Esophagus muscularis mucosa (tissue), 4 donors: ENCODE results near the gene CPLX4. TPM values are rescaled to one million over a fixed set of nuclear protein-coding genes. Genes with fewer than 3 reads are reported as not detected.

Experiments used
- DNase-seq: peaks from one replicate; pipeline ENCODE4 v3.0.0-alpha.2; 2017; ENCODE audit errors: extremely low spot score
- H3K27ac ChIP-seq, 4 donors: fragments of 200-600 bp; sonication (generic); replicated peaks in 1 of 4; 1 replicate in 3 of 4; 2 replicates in 1 of 4; pipeline ENCODE4 v1.5.1; 2016 to 2019; ENCODE audit warnings: mild to moderate bottlenecking in 1 of 4
- H3K27me3 ChIP-seq, 4 donors: fragments of 200-600 bp; sonication (generic); one replicate each; pipeline versions ENCODE4 v1.5.1 to v1.6.0; 2016 to 2019
- H3K36me3 ChIP-seq, 4 donors: fragments of 200-600 bp; sonication (generic); one replicate each; pipeline ENCODE4 v1.5.1; 2016 to 2019
- H3K4me1 ChIP-seq, 4 donors: fragments of 200-600 bp; sonication (generic); one replicate each; pipeline ENCODE4 v1.5.1; 2016 to 2019
- H3K4me3 ChIP-seq, 4 donors: fragments of 200-600 bp; sonication (generic); 1 replicate in 2 of 4; 2 replicates in 2 of 4; pipeline ENCODE4 v1.5.1; 2016 to 2019; ENCODE audit warnings: mild to moderate bottlenecking in 4 of 4, moderate library complexity in 1 of 4
- H3K9me3 ChIP-seq, 4 donors: fragments of 200-600 bp; sonication (generic); 1 replicate in 3 of 4; 2 replicates in 1 of 4; pipeline ENCODE4 v1.5.1; 2016 to 2019
- CTCF ChIP-seq, 3 experiments: fragments of 200-600 bp in 2 of 3; fragments of 450-650 bp in 1 of 3; sonication (generic) in 2 of 3; IDR thresholded peaks; one replicate each; pipeline ENCODE4 v1.5.1; 2017 to 2019; ENCODE audit warnings: antibody characterized with exemption in 3 of 3, mild to moderate bottlenecking in 2 of 3, moderate library complexity in 1 of 3
- EP300 ChIP-seq: sonication (generic); formaldehyde crosslinking; IDR thresholded peaks from one replicate; pipeline ENCODE4 v1.6.1; 2017; ENCODE audit warnings: antibody characterized with exemption
- POLR2A ChIP-seq: fragments of 450-650 bp; IDR thresholded peaks from one replicate; pipeline ENCODE4 v1.6.1; 2017; ENCODE audit warnings: antibody characterized with exemption, moderate library complexity, mild to moderate bottlenecking, low read depth
- POLR2AphosphoS5 ChIP-seq, 2 donors: sonication (generic); formaldehyde crosslinking; IDR thresholded peaks; one replicate each; pipeline ENCODE4 v1.6.1; 2017; ENCODE audit warnings: antibody characterized with exemption in 2 of 2
- WGBS: methylation state at CpG from one replicate; pipeline ENCODE4 v1.1.5; 2018; 5-methylcytosine and 5-hydroxymethylcytosine counted together
- intact Hi-C: fragments of 100-400 bp; cut with DNase I; formaldehyde crosslinking; loops from one replicate; pipeline ENCODE4 v1.15.1; 2023
- total RNA-seq, 4 donors: library from RNA; depleted of rRNA; stranded (reverse); fragments of >200 nt; gene quantifications; one replicate each; pipeline versions ENCODE4 v1.1.0 to v1.2.1, GENCODE V29; 2016

CPLX4 gene
- total RNA-seq, 4 donors from 2014 or later = not detected

GRCh38 chr18:59274533-59274928 is 43.9 kb downstream of the CPLX4 start:
- WGBS = 29% methylated on average over 12 of the region's 18 CpGs
- H3K27me3 ChIP-seq = peaks cover 3 to 95% (median 53%) of the 10 kb centered on the region in 4 donors

GRCh38 chr18:59273759-59274532 is 44.5 kb downstream of the CPLX4 start:
- intact Hi-C loops = no loop called here
- Histone ChIP-seq H3K4me1 (peaks cover 13 to 37% (median 35%) of the 10 kb centered on the region in 4 donors), H3K4me3 (peak overlapping the region in 3 of 4 donors; percentile 25 to 52 (median 43)), H3K27ac (no peak overlapping the region), H3K9me3 (no peaks in the 10 kb centered on the region), H3K36me3 (no peaks in the 10 kb centered on the region), H3K27me3 (peaks cover 3 to 97% (median 55%) of the 10 kb centered on the region in 4 donors)
- WGBS = 2% methylated on average over 35 of the region's 48 CpGs
- DNase-seq = peak; percentile 87
- no peak for TF ChIP-seq CTCF (IDR thresholded peaks at IDR 0.05)
- TF ChIP-seq EP300 = no peak
- TF ChIP-seq POLR2A = no peak
- no peak for TF ChIP-seq POLR2AphosphoS5 (IDR thresholded peaks at IDR 0.05)

More at GRCh38 chr18:59274533-59274928, 43.9 kb downstream of the CPLX4 start:
- TF ChIP-seq CTCF (IDR thresholded peaks at IDR 0.05) (no peak), POLR2AphosphoS5 (IDR thresholded peaks at IDR 0.05) (no peak), EP300 (no peak), POLR2A (no peak)
- DNase-seq = peak; percentile 37
- intact Hi-C loops = no loop called here
- no peaks in the 10 kb centered on the region for H3K36me3 ChIP-seq
- H3K9me3 ChIP-seq = no peaks in the 10 kb centered on the region
- H3K4me3 ChIP-seq = no peak overlapping the region
- H3K27ac ChIP-seq = no peak overlapping the region
- peaks cover 13 to 33% (median 30%) of the 10 kb centered on the region in 4 donors for H3K4me1 ChIP-seq

DNA sequence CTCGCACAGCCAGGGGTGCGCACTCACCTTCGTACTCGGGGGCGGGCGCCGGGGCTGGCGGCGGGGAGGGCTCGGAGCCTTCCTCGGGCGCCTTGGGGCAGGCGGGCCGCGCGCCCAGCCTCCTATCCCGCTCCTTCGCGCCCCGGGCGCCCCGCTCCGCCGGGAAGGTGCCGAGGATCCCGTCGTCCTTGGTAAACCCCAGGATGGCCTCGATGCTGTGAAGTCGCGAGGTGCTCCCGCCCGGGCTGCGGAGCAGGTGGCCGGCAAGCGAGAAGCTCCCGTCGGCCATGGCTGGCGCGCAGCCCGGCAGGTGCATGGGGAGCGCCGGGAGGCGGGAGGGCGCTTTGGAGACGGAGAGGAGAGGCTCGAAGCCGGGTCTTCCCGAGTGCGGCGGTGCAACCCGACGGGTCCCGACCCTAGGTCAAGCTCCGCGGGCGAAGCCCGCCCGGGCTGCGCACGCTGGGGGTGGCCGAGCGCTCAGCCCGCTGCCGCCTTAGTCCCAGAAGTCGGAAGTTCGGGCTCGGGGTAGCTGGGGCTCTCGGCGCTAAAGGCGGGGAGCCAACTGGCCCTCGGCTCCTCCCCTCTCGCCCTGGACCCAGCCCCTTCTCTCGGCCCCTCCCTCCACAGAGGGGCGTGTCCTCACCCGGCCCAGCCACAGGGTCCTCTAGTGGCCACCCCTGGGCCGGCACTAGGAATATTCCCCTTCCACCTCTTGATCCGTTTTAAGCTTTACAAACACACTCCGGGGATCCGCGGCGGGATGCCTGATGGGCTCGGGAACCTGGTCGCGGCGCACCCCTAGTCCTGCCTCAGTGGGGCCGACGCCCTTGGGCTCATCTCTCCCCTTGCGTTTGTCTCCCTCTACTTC is 45.3 kb downstream of the CPLX4 start, which contains the start of gene RAX:
RAX (minus strand) TSS at position 564 of the 868 bp plus-strand sequence; CDS start at position 316, 248 bp downstream.
- H3K27me3 ChIP-seq = peaks cover 3 to 99% (median 63%) of the 10 kb centered on the region in 4 donors
- TF ChIP-seq POLR2AphosphoS5 (IDR thresholded peaks at IDR 0.05) (no peak), CTCF (IDR thresholded peaks at IDR 0.05) (no peak), POLR2A (no peak), EP300 (no peak)
- intact Hi-C loops = no loop called here

DNA sequence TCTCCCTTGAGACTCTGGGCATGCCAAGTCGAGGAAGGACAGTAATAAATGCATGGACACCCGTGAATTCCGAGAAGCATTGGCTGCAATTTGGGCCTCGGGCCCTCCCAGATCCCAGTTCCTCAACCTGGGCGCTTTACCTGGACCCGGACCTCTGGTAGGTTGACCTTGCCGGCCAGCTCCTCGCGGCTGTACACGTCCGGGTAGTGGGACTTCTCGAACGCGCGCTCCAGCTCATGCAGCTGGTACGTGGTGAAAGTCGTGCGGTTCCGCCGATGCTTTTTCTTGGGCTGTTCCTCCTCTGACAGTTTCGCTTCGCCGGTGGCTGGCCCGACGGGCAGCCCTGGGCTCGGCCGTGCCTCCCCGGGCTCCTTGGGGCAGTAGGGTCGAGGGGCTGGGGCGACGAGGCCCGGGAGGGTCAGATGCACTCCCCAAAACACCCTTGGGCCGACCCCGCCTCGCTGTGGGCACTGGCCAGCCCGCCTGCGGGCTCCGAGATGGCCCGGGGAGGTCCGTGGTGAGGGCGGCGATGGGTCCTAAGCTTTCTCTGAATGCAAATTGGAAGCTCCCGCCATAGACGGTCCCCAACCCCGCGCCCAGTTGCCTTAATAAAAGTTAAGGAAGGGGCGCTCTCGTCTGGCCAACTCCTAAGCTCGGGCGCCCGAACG is 46.1 kb downstream of the CPLX4 start:
- peaks cover 3 to 100% (median 69%) of the 10 kb centered on the region in 4 donors for H3K27me3 ChIP-seq
- no peak overlapping the region for H3K27ac ChIP-seq
- peak overlapping the region; percentile 25 to 52 (median 40) for H3K4me3 ChIP-seq
- intact Hi-C loops = no loop called here
- H3K9me3 ChIP-seq = no peaks in the 10 kb centered on the region
- peaks cover 24 to 53% (median 51%) of the 10 kb centered on the region in 4 donors for H3K4me1 ChIP-seq
- TF ChIP-seq POLR2A = no peak
- TF ChIP-seq EP300 = no peak
- no peak for TF ChIP-seq POLR2AphosphoS5 (IDR thresholded peaks at IDR 0.05)
- no peak for TF ChIP-seq CTCF (IDR thresholded peaks at IDR 0.05)
- WGBS = 7% methylated on average over 15 of the region's 52 CpGs
- H3K36me3 ChIP-seq = no peaks in the 10 kb centered on the region
- peak; percentile 89 for DNase-seq

More for the DNA sequence above, 45.3 kb downstream of the CPLX4 start, which contains the start of gene RAX:
- DNase-seq = peak; percentile 70
- WGBS = under 1% methylated on average over 19 of the region's 88 CpGs
- Histone ChIP-seq H3K4me1 (peaks cover 21 to 45% (median 43%) of the 10 kb centered on the region in 4 donors), H3K9me3 (no peaks in the 10 kb centered on the region), H3K36me3 (no peaks in the 10 kb centered on the region), H3K27ac (no peak within 1 kb of the TSS), H3K4me3 (peak within 1 kb of the TSS; percentile 25 to 52 (median 40))
